Liver (tissue), 2 donors: ENCODE measurements around the gene ABCC1.

ENCODE experiments used
- CTCF ChIP-seq: fragments of 150-350 bp; IDR thresholded peaks from 2 replicates; pipeline ENCODE4 v1.5.1; 2017; ENCODE audit warnings: improper control_type of control experiment, low read depth, low read length; ENCODE audit not compliant: missing input control
- REST ChIP-seq: IDR thresholded peaks from 2 replicates; pipeline ENCODE4 v1.6.1; 2016; ENCODE audit warnings: antibody characterized with exemption, mild to moderate bottlenecking
- donor health status: healthy.

- TF ChIP-seq CTCF (no peak), REST (no peak)
Observed at GRCh38 chr16:15971440-15971815, 22.0 kb downstream of the ABCC1 start.
